Type B pancreatic cell (in vitro differentiated cells): ENCODE data around the gene ZNF264. TPM values are rescaled to one million over a fixed set of nuclear protein-coding genes. Genes with fewer than 3 reads are reported as not detected.

ENCODE experiments used
- DNase-seq: peaks from one replicate; pipeline ENCODE4 v3.0.0; 2021; ENCODE audit warnings: mixed read lengths; ENCODE audit not compliant: unreplicated experiment; ENCODE audit errors: extremely low spot score
- H3K27ac Mint-ChIP-seq: 2 replicates; pipeline ENCODE4 v1.8.0; 2021; ENCODE audit warnings: mild to moderate bottlenecking, mixed read lengths
- H3K27me3 Mint-ChIP-seq: 2 replicates; pipeline ENCODE4 v1.8.0; 2021; ENCODE audit warnings: mixed read lengths
- H3K36me3 Mint-ChIP-seq: 2 replicates; pipeline ENCODE4 v1.8.0; 2021; ENCODE audit warnings: mixed read lengths
- H3K4me1 Mint-ChIP-seq: one replicate; pipeline ENCODE4 v1.8.0; 2021; ENCODE audit warnings: mixed read lengths; ENCODE audit not compliant: unreplicated experiment
- H3K4me3 Mint-ChIP-seq: 2 replicates; pipeline ENCODE4 v1.8.0; 2021; ENCODE audit warnings: mild to moderate bottlenecking, mixed read lengths
- H3K9me3 Mint-ChIP-seq: 2 replicates; pipeline ENCODE4 v1.8.0; 2021; ENCODE audit warnings: mixed read lengths
- long read RNA-seq: library from polyadenylated mRNA; unstranded; transcript quantifications from one replicate; pipeline ENCODE4 v2.0.0, GENCODE V29; 2020
- total RNA-seq: library from RNA; stranded (reverse); gene quantifications from 2 replicates; pipeline ENCODE4 v1.2.1, GENCODE V29; 2021; ENCODE audit warnings: low replicate concordance
- TF ChIP-seq, protein P1 (sequence below): fragments of 200-600 bp; sonication (generic); conservative IDR thresholded peaks from 2 replicates; pipeline ENCODE4 v1.5.0; 2021; ENCODE audit warnings: antibody characterized with exemption, mild to moderate bottlenecking

ZNF264 gene
- 37.0 and 42.5 TPM in 2 replicates for total RNA-seq
- long read RNA-seq, partial matches to known transcripts, result 0 of 4 reads
- long read RNA-seq, other reads (novel, unspliced or antisense), result 4 of 4 reads

DNA sequence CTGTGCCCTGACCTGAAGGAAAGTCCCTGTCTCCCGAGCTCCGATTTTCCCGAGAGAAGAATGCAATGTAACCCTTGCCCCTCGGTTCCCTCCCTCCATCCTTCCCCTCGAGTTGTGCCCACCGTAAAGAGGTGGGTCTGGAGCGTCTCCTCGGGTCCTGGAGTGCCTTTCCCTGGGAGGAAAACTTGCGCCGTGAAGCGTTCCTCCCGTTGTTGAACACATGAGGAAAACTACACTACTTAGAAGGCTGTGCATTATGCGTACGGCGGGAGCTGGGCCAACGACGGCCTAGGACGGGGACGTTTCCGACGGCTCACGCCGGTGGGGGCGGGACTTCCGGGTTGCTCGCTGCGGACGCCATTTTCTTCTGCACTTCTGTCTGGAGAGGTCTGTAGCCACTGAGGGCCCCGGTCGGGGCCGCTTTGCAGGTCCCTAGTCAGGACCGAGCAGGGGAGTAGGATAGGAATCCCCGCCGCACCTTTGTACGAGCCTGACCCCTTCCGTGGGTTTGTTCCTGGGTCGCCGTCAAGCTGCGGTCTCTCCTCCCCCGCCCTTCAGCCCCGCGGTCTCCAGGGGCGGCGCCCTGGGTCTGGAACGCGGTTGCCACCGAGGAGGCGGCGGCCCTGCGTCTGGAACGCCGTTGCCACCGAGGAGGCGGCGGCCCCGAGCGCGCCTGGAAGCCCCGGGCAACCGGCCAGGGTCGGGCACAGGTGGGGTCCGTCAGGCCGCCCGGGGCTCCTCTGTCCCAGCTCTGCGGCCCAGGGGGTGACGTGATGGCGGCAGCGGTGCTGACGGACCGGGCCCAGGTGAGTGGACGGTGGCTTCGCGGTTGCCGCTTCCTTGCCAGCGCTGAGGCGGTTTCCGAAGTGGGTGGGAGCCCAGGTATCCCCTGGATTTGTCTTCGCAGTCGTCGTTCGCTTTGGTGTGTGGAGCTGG, at the start of gene ZNF264:
Gene ZNF264, plus strand, starts transcription at position 360 of the 936 bp plus-strand sequence. Its CDS starts 414 bp downstream, at position 774.
- peaks cover 14% of the 10 kb centered on the region for H3K4me1 Mint-ChIP-seq
- peaks cover 41% of the 10 kb centered on the region for H3K36me3 Mint-ChIP-seq
- H3K27ac Mint-ChIP-seq, result peak within 1 kb of the TSS; percentile 95
- peak within 1 kb of the TSS; percentile 98 for H3K4me3 Mint-ChIP-seq
- TF ChIP-seq, protein P1, sequence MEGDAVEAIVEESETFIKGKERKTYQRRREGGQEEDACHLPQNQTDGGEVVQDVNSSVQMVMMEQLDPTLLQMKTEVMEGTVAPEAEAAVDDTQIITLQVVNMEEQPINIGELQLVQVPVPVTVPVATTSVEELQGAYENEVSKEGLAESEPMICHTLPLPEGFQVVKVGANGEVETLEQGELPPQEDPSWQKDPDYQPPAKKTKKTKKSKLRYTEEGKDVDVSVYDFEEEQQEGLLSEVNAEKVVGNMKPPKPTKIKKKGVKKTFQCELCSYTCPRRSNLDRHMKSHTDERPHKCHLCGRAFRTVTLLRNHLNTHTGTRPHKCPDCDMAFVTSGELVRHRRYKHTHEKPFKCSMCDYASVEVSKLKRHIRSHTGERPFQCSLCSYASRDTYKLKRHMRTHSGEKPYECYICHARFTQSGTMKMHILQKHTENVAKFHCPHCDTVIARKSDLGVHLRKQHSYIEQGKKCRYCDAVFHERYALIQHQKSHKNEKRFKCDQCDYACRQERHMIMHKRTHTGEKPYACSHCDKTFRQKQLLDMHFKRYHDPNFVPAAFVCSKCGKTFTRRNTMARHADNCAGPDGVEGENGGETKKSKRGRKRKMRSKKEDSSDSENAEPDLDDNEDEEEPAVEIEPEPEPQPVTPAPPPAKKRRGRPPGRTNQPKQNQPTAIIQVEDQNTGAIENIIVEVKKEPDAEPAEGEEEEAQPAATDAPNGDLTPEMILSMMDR, result no peak
- DNase-seq, result peak; percentile 90
- peaks cover 4% of the 10 kb centered on the region for H3K27me3 Mint-ChIP-seq
- peaks cover 9% of the 10 kb centered on the region for H3K9me3 Mint-ChIP-seq

DNA sequence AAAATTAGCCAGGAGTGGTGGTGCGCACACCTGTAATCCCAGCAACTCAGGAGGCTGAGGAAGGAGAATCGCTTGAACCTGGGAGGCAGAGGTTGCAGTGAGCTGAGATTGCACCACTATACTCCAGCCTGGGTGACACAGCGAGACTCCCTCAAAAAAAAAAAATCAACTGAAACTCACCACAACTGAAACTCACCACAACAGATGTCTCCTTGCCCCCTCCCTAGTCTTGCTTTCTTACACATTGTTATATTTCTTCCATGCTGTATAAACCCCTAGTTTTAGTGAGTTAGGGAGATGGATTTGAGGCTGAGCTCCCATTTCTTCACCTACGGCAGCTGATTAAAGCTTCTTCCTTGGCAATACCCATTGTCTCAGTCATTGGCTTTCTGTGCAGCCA, 49.6 kb upstream of the ZNF264 start:
- no peak overlapping the region for H3K4me3 Mint-ChIP-seq
- TF ChIP-seq, protein P1, result no peak
- peaks cover 5% of the 10 kb centered on the region for H3K9me3 Mint-ChIP-seq
- no peaks in the 10 kb centered on the region for H3K4me1 Mint-ChIP-seq
- H3K27me3 Mint-ChIP-seq, result no peaks in the 10 kb centered on the region
- no peak overlapping the region for H3K27ac Mint-ChIP-seq
- H3K36me3 Mint-ChIP-seq, result no peaks in the 10 kb centered on the region
- DNase-seq, result no peak

DNA sequence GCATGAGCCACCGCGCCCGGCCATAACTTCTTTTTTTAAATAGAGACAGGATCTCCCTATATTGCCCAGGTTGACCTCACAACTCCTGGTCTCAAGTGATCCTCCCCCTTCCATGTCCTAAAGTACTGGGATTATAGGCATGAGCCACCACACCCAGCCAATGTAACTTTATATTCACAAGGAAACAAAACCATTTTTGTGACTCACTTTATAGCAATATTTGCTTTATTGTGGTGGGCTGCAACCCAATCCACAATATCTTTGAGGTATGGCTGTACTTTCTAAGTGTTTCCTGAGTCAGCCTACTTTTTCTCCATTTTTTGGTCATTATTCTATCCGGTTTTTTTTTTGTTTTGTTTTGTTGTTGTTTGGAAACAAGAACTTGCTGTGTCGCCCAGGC, 38.4 kb upstream of the ZNF264 start:
- H3K4me1 Mint-ChIP-seq, result no peaks in the 10 kb centered on the region

DNA sequence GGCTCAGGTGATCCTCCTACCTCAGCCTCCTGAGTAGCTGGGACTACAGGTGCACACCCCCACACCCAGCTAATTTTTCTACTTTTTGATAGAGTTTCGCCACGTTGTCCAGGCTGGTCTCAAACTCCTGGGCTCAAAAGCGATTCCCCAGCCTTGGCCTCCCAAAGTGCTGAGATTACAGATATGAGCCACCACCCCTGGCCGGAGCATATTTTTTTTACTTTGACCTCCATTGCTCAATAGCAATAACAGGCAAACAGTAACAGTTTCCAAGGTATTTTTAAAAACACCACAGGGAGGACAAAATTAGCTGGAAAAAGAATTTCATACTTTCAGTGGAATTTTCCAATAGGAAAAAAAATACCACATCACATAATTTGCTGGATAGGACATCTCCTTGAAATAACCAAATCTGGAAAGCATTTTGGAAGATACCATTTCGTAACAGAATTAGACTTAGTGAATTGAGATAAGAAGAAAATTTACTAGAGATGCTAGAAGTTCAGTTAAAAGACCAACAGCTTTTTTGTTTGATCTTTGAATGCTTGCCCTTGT, 29.2 kb upstream of the ZNF264 start:
- Mint-ChIP-seq H3K4me1 (no peaks in the 10 kb centered on the region), H3K27ac (no peak overlapping the region), H3K9me3 (peaks cover 6% of the 10 kb centered on the region), H3K36me3 (peaks cover 3% of the 10 kb centered on the region), H3K4me3 (no peak overlapping the region), H3K27me3 (no peaks in the 10 kb centered on the region)
- no peak for DNase-seq
- TF ChIP-seq, protein P1, result no peak

More for the DNA sequence above, 38.4 kb upstream of the ZNF264 start:
- no peaks in the 10 kb centered on the region for H3K9me3 Mint-ChIP-seq
- no peak overlapping the region for H3K4me3 Mint-ChIP-seq
- H3K36me3 Mint-ChIP-seq, result no peaks in the 10 kb centered on the region
- DNase-seq, result no peak
- no peaks in the 10 kb centered on the region for H3K27me3 Mint-ChIP-seq
- TF ChIP-seq, protein P1, result no peak
- H3K27ac Mint-ChIP-seq, result no peak overlapping the region

DNA sequence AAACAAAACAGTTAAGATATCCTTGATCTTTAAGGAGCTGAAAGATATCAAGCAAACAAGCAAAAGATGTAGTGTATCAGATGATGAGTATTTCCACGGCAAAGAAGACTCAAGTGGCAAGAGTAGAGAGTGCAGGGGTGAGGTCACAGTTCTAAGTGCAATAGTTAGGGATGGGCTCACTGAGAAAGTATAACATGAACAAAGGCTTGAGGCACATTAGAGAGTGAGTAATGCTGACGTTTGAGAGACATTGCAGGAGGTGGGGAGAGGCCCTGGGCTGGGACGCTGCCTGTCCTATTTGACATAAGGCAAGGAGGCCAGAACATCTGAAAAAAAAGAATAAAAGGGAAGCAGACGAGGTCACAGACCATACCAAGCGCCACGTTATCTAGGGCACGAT, 25.5 kb upstream of the ZNF264 start:
- no peak for DNase-seq
- Mint-ChIP-seq H3K4me3 (no peak overlapping the region), H3K27ac (no peak overlapping the region), H3K9me3 (peaks cover 6% of the 10 kb centered on the region), H3K27me3 (no peaks in the 10 kb centered on the region), H3K4me1 (no peaks in the 10 kb centered on the region), H3K36me3 (peaks cover 3% of the 10 kb centered on the region)
- TF ChIP-seq, protein P1, result no peak
